HuH-7 (cell line): ENCODE measurements around the gene PUSL1.
A peak's percentile ranks its signal among the peaks of the same experiment; 100 is the strongest.
"Not testable (repeated sequence)": the region's sequence is repeated elsewhere in the genome, so short reads cannot be mapped to it uniquely, and the experiment has no call there.

Experiments used
- DNase-seq: peaks from one replicate; pipeline ENCODE4 v3.0.0; 2011; ENCODE audit warnings: low spot score

Gene PUSL1

DNA sequence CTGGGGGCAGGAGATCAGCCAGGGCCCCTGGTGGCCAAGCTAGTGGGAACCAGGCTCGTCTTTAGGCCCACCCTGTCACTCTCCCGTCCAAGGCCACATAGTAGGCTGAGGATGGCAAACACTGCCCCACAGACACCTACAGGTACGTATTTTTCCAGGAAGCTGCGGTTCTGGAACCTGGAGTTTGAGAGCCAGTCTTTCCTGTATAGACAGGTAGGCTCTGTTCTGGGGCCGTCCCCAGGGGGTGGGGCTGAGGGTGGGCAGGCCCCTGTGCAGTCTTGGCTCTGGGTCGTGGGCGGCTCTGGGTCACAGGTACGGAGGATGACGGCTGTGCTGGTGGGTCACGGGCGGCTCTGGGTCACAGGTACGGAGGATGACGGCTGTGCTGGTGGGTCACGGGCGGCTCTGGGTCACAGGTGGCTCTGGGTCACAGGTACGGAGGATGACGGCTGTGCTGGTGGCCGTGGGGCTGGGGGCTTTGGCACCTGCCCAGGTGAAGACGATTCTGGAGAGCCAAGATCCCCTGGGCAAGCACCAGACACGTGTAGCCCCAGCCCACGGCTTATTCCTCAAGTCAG lies 2.2 kb downstream of the PUSL1 start:
- no peak for DNase-seq

DNA sequence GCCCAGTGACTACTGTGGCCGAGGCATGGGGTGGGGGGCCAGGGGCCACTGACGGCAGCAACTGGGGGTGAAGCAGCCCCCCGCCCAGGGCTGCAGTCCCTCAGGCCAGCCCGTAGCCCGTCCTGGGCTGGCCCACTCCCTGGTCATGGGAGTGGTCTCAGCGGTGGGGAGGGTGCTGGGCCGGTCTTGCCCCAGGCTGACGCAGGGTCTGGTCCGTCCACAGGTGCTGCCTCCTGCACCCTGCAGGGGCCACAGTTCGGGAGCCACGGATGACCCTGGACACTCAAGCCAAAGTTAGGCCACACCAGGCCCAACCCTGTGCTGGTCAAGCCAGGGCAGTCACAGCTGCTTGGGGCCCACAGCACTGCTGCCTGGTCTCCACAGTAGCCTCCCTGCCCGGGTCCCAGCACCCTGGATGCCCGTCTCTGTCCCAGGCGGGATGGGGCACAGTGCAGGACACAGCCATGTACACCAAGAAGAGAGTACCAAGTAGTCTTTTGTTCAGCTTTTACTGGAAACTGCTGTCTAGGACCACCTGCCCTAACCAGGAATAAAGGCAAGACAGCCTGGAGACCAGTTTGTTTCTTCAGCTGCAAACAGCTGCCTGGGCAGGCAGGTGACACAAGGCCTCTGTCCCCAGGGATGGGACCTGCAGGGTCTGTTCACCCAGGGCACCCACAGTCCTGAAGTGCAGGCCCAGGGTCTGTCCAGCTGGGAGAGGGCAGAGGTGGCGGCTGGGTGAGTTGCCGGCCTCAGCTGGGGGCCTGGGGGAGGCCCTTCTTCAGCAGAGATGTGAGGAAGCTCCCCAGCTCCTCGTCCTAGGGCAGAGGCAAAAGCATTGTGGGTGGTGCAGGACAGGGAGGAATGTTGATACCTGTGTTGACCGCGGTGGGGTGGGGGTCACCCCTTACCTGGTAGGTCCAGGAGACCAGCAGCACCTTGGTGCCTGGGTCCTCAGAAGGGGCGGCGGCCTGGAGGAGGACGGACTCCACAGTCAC lies 3.0 kb downstream of the PUSL1 start:
- no peak for DNase-seq

DNA sequence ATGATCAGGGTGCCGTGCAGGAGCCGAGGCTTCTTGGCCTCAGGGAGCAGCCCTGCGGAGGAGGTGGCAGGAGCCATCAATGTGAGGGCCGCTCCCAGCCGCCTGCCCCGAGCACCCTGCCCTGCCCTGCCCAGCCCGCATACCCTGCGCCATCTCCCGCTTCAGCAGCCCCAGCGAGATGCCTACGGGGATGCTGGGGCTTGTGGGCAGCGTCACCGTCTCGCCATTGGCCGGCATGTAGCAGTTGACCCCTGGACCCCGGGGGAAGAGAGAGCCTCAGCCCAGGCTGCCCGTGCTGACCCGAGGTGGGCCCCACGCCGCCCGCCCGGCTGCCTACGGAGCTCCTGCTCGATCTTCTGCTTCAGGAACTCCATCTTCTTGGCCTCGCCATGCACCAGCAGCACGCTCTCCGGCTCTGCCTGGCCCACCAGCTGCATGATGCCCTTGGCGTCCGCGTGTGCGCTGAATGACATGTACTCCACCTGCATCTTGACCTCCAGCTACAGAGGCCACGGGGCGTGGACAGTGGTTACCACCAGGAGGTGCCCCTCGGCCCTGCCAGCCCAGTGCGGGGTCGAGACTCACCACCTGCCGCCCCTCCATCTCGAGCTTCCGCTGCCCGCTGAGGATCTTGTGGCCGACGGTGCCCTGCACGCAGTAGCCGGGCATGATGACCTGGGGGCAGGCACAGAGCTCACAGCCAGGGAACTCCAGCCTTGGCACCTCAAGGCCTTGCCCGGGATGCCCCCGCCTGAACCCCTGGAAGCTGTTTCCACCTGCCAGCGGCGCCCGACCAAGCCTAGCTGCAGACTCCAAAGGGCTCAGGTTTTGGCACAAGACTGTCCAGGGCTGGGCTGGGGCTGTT lies 4.3 kb downstream of the PUSL1 start:
- DNase-seq, result no peak

DNA sequence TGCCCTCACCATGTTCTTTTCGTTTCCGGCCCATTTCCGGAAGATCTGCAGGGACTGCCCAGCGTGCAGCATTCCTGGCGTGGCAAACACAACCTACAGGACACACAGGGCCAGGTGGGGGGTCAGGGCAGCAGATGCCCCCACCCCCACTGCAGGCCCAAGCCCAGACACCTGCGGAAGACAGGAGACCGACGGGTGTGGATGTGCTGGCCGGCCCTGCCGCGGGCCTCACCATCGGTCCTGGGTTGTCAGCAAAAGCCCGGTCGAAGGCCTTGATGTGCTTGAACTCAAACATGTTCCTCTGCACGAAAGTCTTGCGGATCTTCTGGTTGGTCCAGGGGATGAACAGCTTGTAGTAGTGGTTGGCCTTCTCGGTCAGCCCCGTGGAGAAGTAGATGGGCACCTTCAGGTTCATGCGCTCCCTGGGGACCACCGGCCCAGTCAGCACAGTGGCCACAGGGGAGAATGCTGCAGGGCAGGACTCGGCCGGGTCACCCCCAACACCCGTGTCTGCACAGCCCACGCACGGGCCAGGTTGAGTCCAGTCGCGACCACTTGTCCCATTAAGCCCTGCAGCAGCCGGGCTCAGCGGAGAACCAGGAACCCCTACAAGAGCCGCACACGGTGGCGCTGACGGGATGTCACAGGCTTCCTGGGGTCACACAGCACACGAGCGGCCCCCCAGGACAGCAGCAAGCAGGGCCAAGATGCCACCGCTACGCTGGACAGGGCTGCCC lies 5.3 kb downstream of the PUSL1 start:
- no peak for DNase-seq

DNA sequence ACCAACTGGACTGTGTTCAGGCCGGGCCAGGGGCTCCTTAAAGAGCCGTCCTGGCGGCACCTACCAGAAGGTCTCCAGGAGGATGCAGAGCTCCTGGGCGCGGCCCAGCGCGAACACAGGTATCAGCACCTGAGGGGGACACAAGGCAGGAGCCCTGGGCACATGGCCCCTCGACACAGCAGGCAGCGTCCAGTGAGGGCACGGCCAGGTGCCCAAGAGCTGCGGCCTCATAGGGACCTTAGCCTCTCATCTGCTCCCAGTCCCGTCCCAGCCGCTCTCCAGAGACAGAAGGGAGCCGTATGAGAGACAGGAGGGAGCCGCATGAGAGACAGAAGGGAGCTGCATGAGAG lies 5.8 kb downstream of the PUSL1 start:
- DNase-seq, result no peak

DNA sequence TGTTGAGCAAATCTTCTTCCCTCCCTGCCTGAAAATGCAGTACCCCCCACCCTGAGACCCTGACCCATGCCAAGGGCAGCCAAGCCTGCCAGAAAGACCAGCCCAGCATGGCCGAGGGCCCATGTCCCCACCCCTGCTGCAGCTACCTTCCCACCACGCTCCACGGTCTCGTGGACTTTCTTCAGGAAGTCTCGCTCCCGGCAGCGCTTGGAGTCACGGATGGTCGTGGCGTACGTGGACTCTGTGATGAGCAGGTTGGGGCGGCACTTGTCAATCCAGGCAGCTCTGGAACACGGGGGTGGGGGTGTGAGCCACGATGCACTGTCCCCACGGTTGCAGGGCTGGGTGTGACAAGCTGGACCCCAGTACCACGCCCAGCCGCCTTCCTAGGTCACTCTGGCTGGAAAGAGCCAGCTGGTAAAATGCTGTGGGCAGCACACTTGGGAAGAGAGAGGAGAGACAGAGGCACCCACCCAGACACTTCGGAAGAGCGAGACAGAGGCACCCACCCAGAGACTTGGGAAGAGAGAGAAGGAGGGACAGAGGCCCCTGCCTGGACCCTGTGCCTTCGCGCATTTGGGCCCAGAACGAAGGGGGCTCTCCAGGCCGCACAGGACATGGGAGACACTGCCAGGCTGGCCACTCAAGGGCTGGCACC lies 6.4 kb downstream of the PUSL1 start:
- no peak for DNase-seq

DNA sequence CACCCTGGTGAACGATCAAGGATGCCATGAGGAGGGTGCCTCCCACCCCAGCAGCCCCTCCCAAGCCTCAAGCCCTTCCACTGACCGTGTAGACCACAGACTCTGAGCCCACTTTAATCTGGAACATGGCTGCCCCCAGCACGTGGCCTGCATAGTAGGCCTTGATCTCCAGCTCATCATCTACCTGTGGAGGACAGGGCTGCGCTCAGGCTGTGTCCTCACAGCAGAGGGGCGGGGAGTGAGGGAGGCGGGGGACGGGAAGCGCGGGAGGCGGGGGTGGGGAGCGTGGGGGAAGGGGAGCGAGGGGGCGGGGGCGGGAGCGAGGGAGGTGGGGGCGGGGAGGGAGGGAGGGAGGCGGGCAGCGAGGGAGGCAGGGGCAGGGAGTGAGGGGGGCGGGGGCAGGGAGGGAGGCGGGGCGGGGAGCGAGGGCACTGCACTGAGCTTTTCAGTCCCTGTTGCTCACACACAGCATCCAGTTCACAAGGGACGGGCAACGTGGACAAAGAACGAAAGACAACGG lies 7.1 kb downstream of the PUSL1 start:
- no peak for DNase-seq

DNA sequence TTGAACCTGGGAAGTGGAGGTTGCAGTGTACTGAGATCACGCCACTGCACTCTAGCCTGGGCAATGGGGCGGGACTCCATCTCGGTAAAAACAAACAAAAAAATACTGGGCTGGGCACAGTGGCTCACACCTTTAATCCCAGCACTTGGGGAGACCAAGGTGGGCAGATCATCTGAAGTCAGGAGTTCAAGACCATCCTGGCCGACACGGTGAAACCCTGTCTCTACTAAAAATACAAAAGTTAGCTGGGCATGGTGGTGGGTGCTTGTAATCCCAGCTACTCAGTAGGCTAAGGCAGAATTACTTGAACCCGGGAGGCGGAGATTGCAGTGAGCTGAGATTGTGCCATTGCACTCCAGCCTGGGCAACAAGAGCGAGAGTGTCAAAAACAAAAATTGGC lies 7.8 kb downstream of the PUSL1 start:
- DNase-seq, result not testable (repeated sequence)

DNA sequence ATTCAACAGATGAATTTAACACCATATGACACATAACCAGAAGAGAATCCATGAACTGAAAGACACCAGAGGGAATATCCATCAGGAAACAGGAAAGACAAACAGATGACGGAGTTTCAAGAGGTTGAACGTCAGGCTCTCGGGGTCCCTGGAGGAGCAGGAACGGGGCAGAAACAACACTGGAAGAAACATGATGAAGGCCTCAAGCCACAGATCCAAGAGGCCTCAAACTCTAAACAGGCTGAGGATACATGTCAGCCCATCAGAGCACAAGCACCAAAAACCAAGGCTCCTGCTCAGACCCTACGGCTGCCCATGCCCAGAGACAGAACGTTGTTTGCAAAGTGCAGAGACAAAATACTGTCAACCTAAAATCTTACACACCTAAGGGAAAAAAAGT lies 9.0 kb downstream of the PUSL1 start:
- DNase-seq, result no peak

DNA sequence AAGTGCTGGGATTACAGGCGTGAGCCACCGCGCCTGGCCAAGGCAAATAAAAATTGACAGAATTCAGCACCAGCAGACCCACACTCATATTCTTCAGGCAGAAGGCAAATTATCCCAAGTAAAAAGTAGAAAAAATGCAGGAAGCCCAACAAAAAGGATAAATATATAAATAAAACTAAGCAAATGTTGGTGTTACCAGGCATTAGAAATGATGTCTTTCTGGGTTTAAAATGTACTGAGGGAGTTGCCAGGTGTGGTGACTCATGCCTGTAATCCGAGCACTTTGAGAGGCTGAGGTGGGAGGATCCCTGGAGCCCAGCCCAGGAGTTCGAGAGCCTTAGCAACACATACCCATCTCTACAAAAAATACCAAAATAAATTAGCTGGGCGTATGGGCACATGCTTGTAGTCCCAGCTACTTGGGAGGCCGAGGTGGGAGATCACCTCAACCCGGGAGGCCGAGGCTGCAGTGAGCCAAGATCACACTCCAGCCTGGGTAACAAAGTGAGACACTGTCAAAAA lies 9.8 kb downstream of the PUSL1 start:
- DNase-seq, result no peak

DNA sequence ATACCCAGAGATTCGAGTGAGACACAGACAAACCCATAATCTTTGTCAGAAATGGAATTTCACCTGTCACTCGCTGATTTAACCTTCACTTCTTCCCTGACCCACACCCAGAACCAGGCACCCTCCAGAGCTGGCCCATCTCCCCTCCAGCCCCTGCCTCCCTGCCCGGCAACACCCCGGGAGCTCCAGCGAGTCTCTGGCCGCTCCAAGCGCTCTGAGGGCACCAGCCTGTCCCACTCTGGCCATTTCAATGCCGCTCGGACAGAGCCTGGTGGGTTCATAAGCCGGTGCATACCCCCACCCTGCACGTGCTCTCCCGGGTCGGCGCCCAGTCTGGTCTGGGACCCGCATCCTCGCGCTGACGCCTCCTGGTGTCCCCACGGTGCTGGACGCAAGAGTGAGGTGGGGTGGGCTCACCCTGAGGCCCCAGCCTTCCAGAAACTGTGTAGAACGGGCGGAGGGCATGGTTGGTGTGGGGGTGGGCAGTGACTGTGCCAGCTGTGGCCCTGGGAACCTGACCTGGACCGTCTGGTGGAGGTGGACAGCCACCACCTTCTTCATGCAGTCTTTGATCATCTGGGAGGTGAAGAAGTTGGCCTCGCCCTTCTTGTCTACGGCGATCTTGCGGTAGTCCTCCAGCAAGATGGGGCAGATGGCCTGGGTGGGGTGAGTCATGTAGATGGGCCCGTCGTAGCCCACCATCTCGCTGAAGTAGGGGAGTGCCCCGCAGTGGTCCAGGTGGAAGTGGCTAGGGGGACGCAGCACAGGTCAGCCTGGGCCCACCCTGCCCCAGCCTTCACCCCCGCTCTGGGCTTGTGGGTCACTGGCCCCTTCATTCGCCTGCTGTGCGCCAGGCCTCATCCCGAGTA lies 10.6 kb downstream of the PUSL1 start:
- DNase-seq, result no peak

DNA sequence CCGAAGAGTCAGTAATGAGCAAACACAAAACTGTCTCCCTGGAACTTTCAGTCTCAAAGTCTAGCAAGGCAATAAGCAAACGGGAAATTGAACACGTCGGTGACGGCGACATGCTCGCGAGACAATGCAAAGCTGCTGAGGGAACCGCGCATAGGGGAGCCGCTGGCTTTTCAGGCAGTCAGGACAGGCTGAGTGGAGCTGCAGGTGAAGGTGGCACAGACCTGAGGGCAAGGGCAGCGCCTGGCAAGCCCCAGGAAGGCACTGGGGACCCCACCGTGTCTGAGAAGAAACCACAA lies 11.2 kb downstream of the PUSL1 start:
- no peak for DNase-seq

DNA sequence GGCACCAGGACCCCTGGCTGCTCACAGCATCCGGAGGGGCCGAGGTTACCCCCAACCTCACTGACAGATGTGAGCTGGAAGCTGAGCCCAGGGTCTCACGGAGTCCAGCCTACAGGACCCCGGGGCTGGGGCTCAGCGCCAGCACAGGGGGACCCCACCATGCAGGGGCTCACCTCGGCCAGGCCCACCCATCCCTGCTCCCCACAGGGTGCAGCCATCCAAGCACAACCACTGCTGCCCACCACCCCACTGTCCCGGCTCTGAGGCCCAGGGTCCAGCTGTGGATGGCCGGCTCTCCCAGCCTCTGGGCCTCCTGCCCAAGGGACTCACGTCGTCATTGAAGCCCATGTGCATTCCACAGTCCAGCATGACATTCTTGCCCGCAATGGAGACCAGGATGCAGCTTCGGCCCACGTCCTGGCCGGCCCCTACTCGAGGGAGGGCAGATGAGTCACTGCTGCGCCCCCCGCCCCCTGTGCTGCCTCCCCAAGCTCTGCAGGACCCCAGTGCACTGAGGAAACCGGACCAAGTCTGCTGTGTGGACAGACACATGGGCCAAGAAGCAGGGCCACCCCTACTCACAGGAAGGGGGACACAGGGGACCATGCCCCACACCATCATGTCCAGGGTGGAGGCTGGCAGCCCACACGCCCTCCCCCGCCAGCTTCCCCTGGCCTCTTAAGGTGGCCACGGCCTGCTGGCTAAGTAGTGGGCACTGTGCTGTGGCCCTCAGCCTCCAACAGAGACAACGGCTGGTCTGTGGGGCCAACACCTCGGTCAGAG lies 12.5 kb downstream of the PUSL1 start:
- no peak for DNase-seq

DNA sequence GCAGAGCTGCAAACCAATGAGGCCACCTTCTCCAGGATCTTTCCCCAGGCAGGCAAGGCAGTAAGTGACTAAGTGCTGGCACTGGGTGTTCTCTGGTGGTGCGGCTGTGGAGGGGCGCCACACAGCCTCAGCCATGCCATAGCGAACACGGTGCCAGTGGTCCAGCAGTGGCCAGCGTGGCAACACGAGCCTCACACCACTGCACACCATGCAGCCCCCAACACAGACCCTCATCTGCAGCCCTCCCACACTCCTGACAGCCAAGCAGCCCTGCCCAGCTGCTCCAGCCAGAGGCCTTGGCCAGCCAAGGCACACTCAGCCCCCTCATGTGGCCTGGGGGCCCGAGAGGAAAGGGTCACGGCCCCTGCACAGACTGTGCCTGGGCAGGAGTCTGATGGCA lies 13.1 kb downstream of the PUSL1 start:
- DNase-seq, result no peak

DNA sequence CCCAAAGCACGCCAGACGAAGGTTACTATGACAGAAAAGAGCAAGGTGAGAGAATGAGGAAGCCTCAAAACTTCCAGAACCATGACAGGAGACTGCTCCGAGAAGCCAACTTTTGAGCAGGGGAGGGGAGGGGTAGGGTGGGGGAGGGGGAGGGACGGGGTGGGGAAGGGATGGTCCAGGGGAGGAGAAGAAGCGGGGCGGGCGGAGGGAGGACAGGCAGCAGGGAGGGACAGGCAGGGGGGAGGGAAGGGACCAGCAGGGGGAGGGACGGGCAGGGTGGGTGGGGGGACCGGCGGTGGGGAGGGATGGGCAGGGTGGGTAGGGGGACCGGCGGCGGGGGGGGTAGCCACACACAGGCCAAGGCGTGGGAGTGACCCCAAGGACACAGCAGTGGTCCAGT lies 14.0 kb downstream of the PUSL1 start:
- no peak for DNase-seq

DNA sequence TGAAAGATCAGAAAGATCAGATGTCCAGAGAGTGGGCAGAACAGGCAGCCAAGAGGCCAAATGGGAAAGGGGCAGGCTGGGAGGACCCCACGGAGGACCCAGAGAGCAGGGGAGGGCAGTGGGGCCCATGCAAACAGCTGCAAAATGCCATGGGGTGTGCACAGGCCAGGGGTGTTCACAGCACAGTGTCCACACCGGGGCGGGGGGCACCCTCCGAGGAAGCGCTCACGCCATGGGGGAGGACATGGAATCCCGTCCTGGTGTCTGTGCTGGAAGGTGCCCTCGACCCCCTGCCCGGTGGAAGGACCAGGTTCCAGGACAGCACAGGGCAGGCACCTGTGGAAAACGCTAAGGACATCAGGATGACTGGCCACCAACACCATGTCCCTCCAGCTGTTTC lies 14.6 kb downstream of the PUSL1 start:
- no peak for DNase-seq

DNA sequence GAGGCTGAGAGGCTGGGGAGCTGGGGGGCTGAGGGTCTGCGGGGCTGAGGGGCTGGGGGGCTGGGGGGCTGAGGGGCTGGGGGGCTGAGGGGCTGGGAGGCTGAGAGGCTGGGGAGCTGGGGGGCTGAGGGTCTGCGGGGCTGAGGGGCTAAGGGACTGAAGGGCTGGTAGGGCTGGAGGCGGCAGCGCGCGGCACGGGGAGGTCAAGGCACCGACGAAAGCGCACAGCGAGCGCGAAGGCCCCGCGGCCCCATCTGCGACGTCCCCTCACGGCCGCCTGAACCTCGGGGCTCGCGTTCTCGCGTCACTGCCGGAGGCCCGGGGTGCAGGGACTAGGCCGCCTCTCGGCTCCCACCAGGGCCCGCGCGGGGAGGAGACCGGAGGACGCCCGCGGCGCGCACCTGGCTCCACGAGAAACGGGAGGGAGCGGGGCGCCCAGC lies 15.7 kb downstream of the PUSL1 start:
- DNase-seq, result no peak

DNA sequence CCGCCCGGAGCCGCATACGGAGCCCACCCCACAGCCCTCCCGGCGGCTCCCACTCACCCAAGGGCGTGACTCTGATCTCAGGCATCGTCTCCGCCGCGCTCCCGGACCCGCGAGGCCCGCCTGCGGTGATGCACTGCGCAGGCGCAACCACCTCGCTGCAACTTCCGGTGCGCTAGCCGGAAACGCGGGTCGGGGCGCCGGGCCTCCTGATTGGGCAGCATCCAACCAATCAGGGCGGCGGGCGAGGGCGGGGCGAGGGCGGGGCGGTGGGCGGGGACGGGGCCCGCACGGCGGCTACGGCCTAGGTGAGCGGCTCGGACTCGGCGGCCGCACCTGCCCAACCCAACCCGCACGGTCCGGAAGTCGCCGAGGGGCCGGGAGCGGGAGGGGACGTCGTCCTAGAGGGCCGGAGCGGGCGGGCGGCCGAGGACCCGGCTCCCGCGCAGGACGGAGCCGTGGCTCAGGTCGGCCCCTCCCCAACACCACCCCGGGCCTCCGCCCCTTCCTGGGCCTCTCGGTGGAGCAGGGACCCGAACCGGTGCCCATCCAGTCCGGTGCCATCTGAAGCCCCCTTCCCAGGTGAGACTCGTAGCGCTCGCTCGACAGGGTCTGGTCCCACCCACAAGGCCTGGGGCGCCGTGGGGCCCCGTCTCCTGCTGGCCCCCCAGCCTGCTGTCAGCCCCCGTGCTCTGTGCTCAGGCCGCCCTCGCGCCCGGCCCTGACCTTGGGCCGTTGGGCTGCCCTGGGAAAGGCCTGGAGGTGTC lies 16.3 kb downstream of the PUSL1 start, which contains the start of the genes CPTP and INTS11:
Gene CPTP, plus strand, starts transcription at position 279 of the 764 bp plus-strand sequence. CDS start 2,109 bp downstream, outside the sequence.
Gene INTS11, minus strand, starts transcription at position 137 of the 764 bp plus-strand sequence. Its CDS starts 52 bp downstream, at position 85.
- peak; percentile 98 for DNase-seq
